OCI-LY7 (cell line): Measurements from ENCODE around the gene RFX7. TPM values are rescaled to one million over a fixed set of nuclear protein-coding genes. Genes with fewer than 3 reads are reported as not detected.

Experiments used
- BruUV-seq: library from RNA; stranded (reverse); fragments of 400-500 nt; replicated peaks from 2 replicates; lab custom pipeline; 2021; lab: Mats Ljungman, UMichigan
- CTCF ChIA-PET: fragments of 300-600 bp; sonication (Branson Sonifier 250); formaldehyde crosslinking; loops from one replicate; lab custom pipeline; 2022; ENCODE audit warnings: antibody characterized with exemption; ENCODE audit not compliant: unreplicated experiment; lab: Charles Lee
- POLR2A ChIA-PET: fragments of 300-600 bp; sonication (Branson Sonifier 250); formaldehyde crosslinking; loops from one replicate; lab custom pipeline; 2022; ENCODE audit warnings: antibody characterized with exemption; lab: Charles Lee
- DNase-seq: peaks from one replicate; pipeline ENCODE4 v3.0.0-alpha.2; 2015; ENCODE audit warnings: low spot score
- H2AFZ ChIP-seq: fragments of 200-600 bp; sonication (generic), shearing (Covaris generic); 2 replicates; pipeline ENCODE4 v1.6.1; 2014; ENCODE audit warnings: mild to moderate bottlenecking, antibody characterized with exemption, low read length, moderate library complexity
- H3K27ac ChIP-seq: fragments of 200-600 bp; sonication (generic); 2 replicates; pipeline ENCODE4 v1.5.1; 2014; ENCODE audit warnings: mixed run types, low read depth, mild to moderate bottlenecking, moderate library complexity, low read length, inconsistent platforms; ENCODE audit not compliant: poor library complexity, severe bottlenecking
- H3K36me3 ChIP-seq: fragments of 200-600 bp; sonication (generic); 2 replicates; pipeline ENCODE4 v1.6.1; 2014; ENCODE audit warnings: mild to moderate bottlenecking, antibody characterized with exemption, low read length, moderate library complexity, mixed read lengths; ENCODE audit not compliant: insufficient read depth
- H3K4me1 ChIP-seq: fragments of 200-600 bp; sonication (generic); 2 replicates; pipeline ENCODE4 v1.5.1; 2014; ENCODE audit warnings: mild to moderate bottlenecking, low read length; ENCODE audit not compliant: insufficient read depth, poor library complexity, severe bottlenecking
- H3K4me2 ChIP-seq: fragments of 200-600 bp; sonication (generic); 2 replicates; pipeline ENCODE4 v1.6.1; 2014; ENCODE audit warnings: mild to moderate bottlenecking, low read length
- H3K4me3 ChIP-seq: fragments of 200-600 bp; sonication (generic); 2 replicates; pipeline ENCODE4 v1.5.1; 2014; ENCODE audit warnings: mild to moderate bottlenecking, low read depth, low read length; ENCODE audit not compliant: poor library complexity, severe bottlenecking
- H3K79me2 ChIP-seq: fragments of 200-600 bp; sonication (generic); 2 replicates; pipeline ENCODE4 v1.6.1; 2016; ENCODE audit warnings: low read depth, mild to moderate bottlenecking, low read length, moderate library complexity, mixed read lengths; ENCODE audit not compliant: insufficient read depth
- H3K9me2 ChIP-seq: fragments of 200-600 bp; sonication (generic); 2 replicates; pipeline ENCODE4 v1.6.1; 2016; ENCODE audit warnings: mild to moderate bottlenecking, low read length, mixed read lengths; ENCODE audit not compliant: insufficient read depth
- H3K9me3 ChIP-seq: fragments of 200-600 bp; sonication (generic); 2 replicates; pipeline ENCODE4 v1.6.1; 2014; ENCODE audit warnings: mild to moderate bottlenecking, mixed run types, low read length, mixed read lengths
- H4K20me1 ChIP-seq: fragments of 200-600 bp; sonication (generic); 2 replicates; pipeline ENCODE4 v1.6.1; 2014; ENCODE audit warnings: mild to moderate bottlenecking, antibody characterized with exemption, low read length, moderate library complexity, mixed read lengths; ENCODE audit not compliant: insufficient read depth
- CTCF ChIP-seq: fragments of 200-600 bp; sonication (generic); conservative IDR thresholded peaks from 2 replicates; pipeline ENCODE4 v1.5.1; 2014; ENCODE audit warnings: mild to moderate bottlenecking, antibody characterized with exemption, low read length, moderate library complexity, mixed read lengths
- EZH2phosphoT487 ChIP-seq: fragments of 200-600 bp; sonication (generic); IDR thresholded peaks from 2 replicates; pipeline ENCODE4 v1.6.1; 2018; ENCODE audit warnings: low read depth, borderline replicate concordance, mild to moderate bottlenecking, mixed run types, antibody characterized with exemption, low read length, moderate library complexity, mixed read lengths
- intact Hi-C: fragments of 100-400 bp; cut with micrococcal nuclease; formaldehyde crosslinking; loops from one replicate; pipeline ENCODE4 v1.10.0; 2022; ENCODE audit not compliant: unreplicated experiment
- total RNA-seq, 2 experiments: library from RNA; depleted of rRNA in 1 of 2; stranded (reverse); fragments of >200 nt in 1 of 2; shearing (Covaris generic) in 1 of 2; gene quantifications; 2 replicates each; pipeline ENCODE4 v1.2.3, GENCODE V29; 2014 to 2022

The RFX7 gene
- total RNA-seq, 2 experiments from 2014 or later, result 10.3 to 33.9 TPM

GRCh38 chr15:56187665-56188064, 56.0 kb downstream of the RFX7 start:
- H3K79me2 ChIP-seq, result peaks cover 80% of the 10 kb centered on the region
- no peaks in the 10 kb centered on the region; the same call in 1 of the 2 replicates for H3K36me3 ChIP-seq
- intact Hi-C loops, result no loop called here
- H3K9me3 ChIP-seq, result peaks cover 4% of the 10 kb centered on the region; the same call in 1 of the 2 replicates
- TF ChIP-seq EZH2phosphoT487 (no peak), CTCF (no peak)
- no peak overlapping the region for H2AFZ ChIP-seq
- ChIA-PET POLR2A (interaction anchor here (0.6 to 1.3 kb wide), 3 partner anchors 12 to 669 kb away, joined by 3 to 4 read pairs (median 3); no protein-coding TSS in a partner anchor), CTCF (no interaction called here)
- no peak overlapping the region for H3K4me3 ChIP-seq
- no peak overlapping the region for H3K27ac ChIP-seq
- peaks cover 15% of the 10 kb centered on the region; the same call in 1 of the 2 replicates for H4K20me1 ChIP-seq
- H3K4me2 ChIP-seq, result no peak overlapping the region
- no peaks in the 10 kb centered on the region for H3K4me1 ChIP-seq
- DNase-seq, result no peak
- no peaks in the 10 kb centered on the region for H3K9me2 ChIP-seq
- BruUV-seq, result no TSS peak

GRCh38 chr15:56185980-56186379, 57.7 kb downstream of the RFX7 start:
- intact Hi-C loops, result no loop called here
- ChIA-PET POLR2A (interaction anchor here (1.0 to 1.3 kb wide), 2 partner anchors 17 to 41 kb away, joined by 3 read pairs; no protein-coding TSS in a partner anchor), CTCF (no interaction called here)
- no peaks in the 10 kb centered on the region for H3K9me2 ChIP-seq
- no TSS peak for BruUV-seq
- no peak for DNase-seq
- no peaks in the 10 kb centered on the region; the same call in 1 of the 2 replicates for H3K36me3 ChIP-seq
- no peaks in the 10 kb centered on the region for H3K4me1 ChIP-seq
- no peak overlapping the region for H2AFZ ChIP-seq
- H3K9me3 ChIP-seq, result peaks cover 4% of the 10 kb centered on the region; the same call in 1 of the 2 replicates
- no peak overlapping the region for H3K27ac ChIP-seq
- H3K4me3 ChIP-seq, result no peak overlapping the region
- H3K79me2 ChIP-seq, result peaks cover 81% of the 10 kb centered on the region
- H3K4me2 ChIP-seq, result no peak overlapping the region
- 0 out of 2 replicates have a peak, but pooled peaks cover 5% of the 10 kb centered on the region for H4K20me1 ChIP-seq
- TF ChIP-seq EZH2phosphoT487 (no peak), CTCF (no peak)

GRCh38 chr15:56184516-56184915, 59.2 kb downstream of the RFX7 start:
- Histone ChIP-seq H3K4me3 (no peak overlapping the region), H3K9me3 (peaks cover 4% of the 10 kb centered on the region; the same call in 1 of the 2 replicates), H3K27ac (no peak overlapping the region), H3K9me2 (no peaks in the 10 kb centered on the region), H3K4me1 (no peaks in the 10 kb centered on the region), H3K36me3 (no peaks in the 10 kb centered on the region; the same call in 1 of the 2 replicates), H3K4me2 (no peak overlapping the region), H4K20me1 (no peaks in the 10 kb centered on the region), H3K79me2 (peaks cover 75% of the 10 kb centered on the region), H2AFZ (no peak overlapping the region)
- no TSS peak for BruUV-seq
- ChIA-PET CTCF (no interaction called here), POLR2A (no interaction called here)
- intact Hi-C loops, result no loop called here
- DNase-seq, result no peak
- TF ChIP-seq EZH2phosphoT487, result no peak
- TF ChIP-seq CTCF, result no peak
